NCI-H345 treated with DMSO at 0.1 percent for 48 hours (cell line): ENCODE data around the gene CARD18.

Source experiments
- DNase-seq: peaks from one replicate; lab custom pipeline; 2025; ENCODE audit not compliant: unreplicated experiment; lab: John Stamatoyannopoulos, UW

Gene CARD18

GRCh38 chr11:105139669-105140068 is at the start of gene CARD18:
TSS of gene CARD18 (minus strand) at chr11:105139769. CDS start at chr11:105139726, 43 bp downstream.
- DNase-seq = no peak

GRCh38 chr11:105183987-105184386 is 44.4 kb upstream of the CARD18 start:
- DNase-seq = no peak

GRCh38 chr11:105183426-105183825 is 43.9 kb upstream of the CARD18 start:
- DNase-seq = no peak

GRCh38 chr11:105181521-105181920 is 42.0 kb upstream of the CARD18 start:
- DNase-seq = no peak

- DNase-seq = no peak
Observed at GRCh38 chr11:105181100-105181499, 41.5 kb upstream of the CARD18 start.

- peak; percentile 33 for DNase-seq
Observed at GRCh38 chr11:105179542-105180278, 40.1 kb upstream of the CARD18 start.

GRCh38 chr11:105177658-105178057 is 38.1 kb upstream of the CARD18 start:
- DNase-seq = no peak

- no peak for DNase-seq
Observed at GRCh38 chr11:105168457-105168856, 28.9 kb upstream of the CARD18 start.

GRCh38 chr11:105167244-105167643 is 27.7 kb upstream of the CARD18 start:
- DNase-seq = no peak

- DNase-seq = no peak
Observed at GRCh38 chr11:105164208-105164607, 24.6 kb upstream of the CARD18 start.

- no peak for DNase-seq
Observed at GRCh38 chr11:105162506-105162905, 22.9 kb upstream of the CARD18 start.

- no peak for DNase-seq
Observed at GRCh38 chr11:105158436-105158835, 18.9 kb upstream of the CARD18 start.

- DNase-seq = no peak
Observed at GRCh38 chr11:105156720-105157119, 17.2 kb upstream of the CARD18 start.

- no peak for DNase-seq
Observed at GRCh38 chr11:105156231-105156630, 16.7 kb upstream of the CARD18 start.

GRCh38 chr11:105155679-105156078 is 16.1 kb upstream of the CARD18 start:
- no peak for DNase-seq

GRCh38 chr11:105153392-105153791 is 13.8 kb upstream of the CARD18 start:
- DNase-seq = no peak

- DNase-seq = no peak
Observed at GRCh38 chr11:105152560-105152959, 13.0 kb upstream of the CARD18 start.

- DNase-seq = no peak
Observed at GRCh38 chr11:105152021-105152512, 12.5 kb upstream of the CARD18 start.

- no peak for DNase-seq
Observed at GRCh38 chr11:105149477-105149876, 9.9 kb upstream of the CARD18 start.

GRCh38 chr11:105148241-105148640 is 8.7 kb upstream of the CARD18 start:
- DNase-seq = no peak

- DNase-seq = no peak
Observed at GRCh38 chr11:105144887-105145286, 5.3 kb upstream of the CARD18 start.

- DNase-seq = no peak
Observed at GRCh38 chr11:105142167-105142566, 2.6 kb upstream of the CARD18 start.

GRCh38 chr11:105137286-105137685 is 2.3 kb downstream of the CARD18 start:
- DNase-seq = no peak
